LoVo (cell line): ENCODE data around the gene IGF1R.
"Not testable (repeated sequence)": the region's sequence is repeated elsewhere in the genome, so short reads cannot be mapped to it uniquely, and the experiment has no call there.

ENCODE experiments used
- DNase-seq: peaks from one replicate; pipeline ENCODE4 v3.0.0-alpha.2; 2016; ENCODE audit warnings: low spot score

The IGF1R gene

DNA sequence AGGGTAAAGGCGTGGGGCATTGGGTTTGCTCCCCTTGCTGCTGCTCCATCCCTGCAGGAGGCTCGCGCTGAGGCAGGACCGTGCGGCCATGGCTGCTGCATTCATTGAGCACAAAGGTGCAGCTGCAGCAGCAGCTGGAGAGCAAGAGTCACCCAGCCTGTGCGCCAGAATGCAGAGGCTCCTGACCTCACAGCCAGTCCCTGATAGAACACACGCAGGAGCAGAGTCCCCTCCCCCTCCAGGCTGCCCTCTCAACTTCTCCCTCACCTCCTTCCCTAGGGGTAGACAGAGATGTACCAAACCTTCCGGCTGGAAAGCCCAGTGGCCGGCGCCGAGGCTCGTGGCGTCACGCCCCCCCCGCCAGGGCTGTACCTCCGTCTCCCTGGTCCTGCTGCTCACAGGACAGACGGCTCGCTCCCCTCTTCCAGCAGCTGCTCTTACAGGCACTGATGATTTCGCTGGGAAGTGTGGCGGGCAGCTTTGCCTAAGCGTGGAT lies 312.3 kb downstream of the IGF1R start:
- DNase-seq, result no peak

GRCh38 chr15:98963444-98963843 lies 315.1 kb downstream of the IGF1R start:
- DNase-seq, result no peak

DNA sequence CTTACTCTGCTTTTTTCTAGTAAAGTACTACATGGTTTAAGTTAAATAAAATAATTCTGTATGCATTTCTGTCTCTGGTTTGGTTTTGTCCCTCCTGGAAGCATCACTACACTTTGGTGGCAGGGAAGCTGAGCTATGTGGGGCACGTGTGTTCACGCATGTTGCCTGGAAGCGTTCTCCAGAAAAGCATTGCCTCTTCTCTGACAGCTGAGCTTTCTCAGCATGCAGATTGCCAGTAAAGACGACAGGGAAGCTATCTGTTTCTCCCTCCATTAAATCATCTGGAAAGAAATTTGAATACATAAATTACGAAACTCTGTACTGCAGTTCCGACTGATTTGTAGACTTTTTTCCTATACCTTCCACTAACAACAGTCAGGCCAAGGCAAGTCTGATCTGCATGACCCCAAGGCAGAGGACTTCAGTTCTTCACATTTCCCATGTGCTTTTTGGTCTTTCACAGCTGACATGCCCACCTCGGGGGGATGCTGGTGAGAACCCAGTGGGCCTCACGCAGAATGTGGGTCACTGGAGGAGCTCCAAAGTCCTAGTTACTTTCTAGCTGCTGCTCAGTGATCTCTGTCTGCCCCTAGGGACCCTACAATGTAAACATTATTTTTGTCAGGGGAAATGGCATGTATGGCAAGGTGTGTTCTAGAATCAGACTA lies 316.3 kb downstream of the IGF1R start:
- DNase-seq, result no peak

DNA sequence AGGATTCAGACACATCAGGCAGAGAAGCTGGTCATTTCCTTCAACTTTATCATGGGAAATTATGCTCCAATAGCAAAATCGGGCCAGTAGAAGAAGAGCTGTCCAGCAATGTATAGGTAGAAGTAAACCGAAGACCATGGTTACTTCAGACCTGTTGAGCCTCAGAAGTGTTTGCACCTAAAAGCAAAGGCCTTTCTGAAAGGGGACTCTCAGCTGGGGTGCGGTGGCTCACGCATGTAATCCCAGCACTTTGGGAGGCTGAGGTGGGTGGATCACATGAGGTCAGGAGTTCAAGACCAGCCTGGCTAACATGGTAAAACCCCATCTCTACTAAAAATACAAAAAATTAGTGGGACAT lies 316.8 kb downstream of the IGF1R start:
- DNase-seq, result not testable (repeated sequence)

DNA sequence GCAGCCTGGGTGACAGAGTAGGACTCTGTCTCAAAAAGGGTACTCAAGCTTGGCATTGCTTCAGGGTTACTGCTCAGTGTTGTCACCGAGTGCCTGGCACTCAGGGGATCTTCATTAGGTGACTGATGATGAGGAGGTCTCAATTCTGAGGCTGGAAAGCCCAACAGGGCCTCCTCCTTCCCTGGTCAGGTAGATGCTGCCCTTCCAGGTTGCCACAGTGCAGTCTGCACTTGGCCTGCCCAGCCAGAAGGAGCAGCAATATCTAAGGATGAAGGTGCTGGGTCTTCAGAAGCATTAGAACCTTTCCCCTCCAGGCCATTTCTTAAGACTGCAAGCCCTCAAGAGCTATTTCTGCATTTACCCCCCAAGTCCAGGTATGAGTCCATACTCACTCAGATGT lies 317.3 kb downstream of the IGF1R start:
- no peak for DNase-seq

- no peak for DNase-seq
These were observed 317.9 kb downstream of the IGF1R start for GRCh38 chr15:98966091-98966787.

DNA sequence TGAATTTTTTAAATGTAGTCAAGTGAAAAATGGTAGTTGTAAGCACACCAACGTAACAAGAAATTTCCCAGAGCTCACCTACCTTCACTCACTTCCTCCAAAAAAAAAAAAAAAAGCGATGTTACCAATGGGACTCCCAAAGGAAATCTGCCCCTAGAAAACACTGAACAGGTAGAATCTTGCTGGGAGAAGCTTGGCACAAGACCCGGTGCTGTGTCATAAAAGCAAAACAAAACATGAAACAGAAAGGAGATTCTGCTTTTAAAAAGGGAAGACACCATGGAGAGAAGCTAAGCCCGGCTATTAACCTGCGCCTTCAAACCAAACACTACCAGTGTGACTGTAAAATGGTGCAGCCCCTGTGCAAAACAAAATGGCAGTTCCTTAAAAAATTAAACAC lies 318.8 kb downstream of the IGF1R start:
- DNase-seq, result no peak

DNA sequence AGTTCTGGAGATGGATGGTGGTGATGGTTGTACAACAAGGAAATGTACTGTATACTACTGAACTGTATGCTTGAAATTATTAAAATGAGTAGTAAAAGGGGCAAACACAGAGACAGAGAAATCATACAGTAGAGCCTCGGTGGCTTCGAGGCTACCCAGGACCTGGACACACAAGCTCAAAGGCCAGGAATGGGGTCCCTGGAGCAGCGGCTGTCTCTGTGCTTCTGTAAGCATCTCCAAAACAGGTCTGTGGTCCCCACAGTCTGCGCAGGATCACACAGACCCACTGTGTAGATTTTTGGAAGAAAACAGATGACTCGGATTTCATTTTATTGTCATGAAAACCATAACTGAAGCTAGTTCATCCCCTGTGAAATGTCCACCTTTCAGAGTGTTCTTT lies 319.6 kb downstream of the IGF1R start:
- no peak for DNase-seq

DNA sequence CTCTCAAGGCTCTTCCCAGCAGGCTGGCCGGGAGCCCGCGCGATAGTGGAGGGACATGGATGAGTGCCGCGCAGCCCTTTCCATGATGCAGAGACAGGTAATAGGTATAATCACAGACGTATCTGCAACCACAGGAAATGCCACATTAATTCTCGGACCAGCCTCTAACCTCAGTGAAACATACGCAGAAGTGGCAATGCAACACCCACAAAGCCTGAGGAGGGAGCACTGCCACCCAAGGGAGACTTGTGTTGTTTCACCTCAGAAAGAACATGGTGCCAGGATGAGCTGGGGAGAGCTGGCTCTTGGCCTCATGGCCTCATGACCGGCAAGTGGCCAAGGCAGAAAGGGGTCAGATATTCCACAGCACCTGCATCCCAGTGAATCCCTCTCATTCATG lies 320.2 kb downstream of the IGF1R start:
- DNase-seq, result no peak

DNA sequence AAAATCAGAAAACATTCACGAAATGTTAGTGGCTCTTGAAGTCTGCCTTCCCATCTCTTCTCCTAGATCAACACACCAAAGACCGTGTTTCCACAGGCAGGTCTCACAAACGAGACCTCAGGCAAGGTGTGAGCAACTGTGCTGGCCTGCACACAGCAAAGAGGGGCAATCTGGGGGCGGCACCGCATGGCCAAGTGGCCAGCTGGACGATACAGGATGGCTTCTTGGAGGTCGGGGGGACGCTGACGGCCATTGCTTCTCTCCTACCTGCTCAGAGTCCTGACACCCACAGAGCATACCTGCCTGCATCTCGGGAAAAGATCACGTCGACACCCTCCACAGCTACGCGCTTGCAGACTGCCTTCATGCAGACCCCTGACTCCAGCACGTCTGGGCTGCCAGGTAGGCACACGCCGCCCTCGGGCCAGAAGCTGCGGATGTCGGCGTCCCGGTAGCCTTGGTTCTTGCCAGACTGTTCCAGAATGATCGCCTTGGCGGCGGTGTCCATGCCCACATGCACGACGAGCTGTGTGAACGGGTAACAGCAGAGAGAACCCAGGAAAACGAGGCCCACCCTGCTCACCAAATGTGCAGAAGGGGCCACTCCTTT lies 320.9 kb downstream of the IGF1R start:
- no peak for DNase-seq

- no peak for DNase-seq
These were observed 322.5 kb downstream of the IGF1R start for GRCh38 chr15:98970799-98971198.

DNA sequence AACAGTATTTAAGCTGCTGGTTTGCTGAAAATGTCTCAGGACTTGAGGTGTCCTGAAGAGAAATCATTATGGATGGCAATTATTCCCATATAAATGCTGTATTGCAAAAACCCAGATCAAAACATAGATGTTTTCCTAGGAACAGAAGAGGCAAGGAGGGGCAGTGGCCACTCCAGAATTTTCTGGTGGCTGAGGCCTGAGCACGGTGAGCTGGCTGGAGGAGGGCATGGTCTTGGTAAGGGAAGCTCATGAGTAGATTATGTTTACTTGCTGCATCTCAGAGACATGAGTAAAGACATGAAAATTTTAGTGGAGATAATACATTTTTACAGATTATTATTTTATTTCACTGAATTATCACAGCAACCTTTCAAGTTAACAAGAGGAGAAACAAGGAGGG lies 328.2 kb downstream of the IGF1R start:
- no peak for DNase-seq

GRCh38 chr15:98977441-98977840 lies 329.1 kb downstream of the IGF1R start:
- no peak for DNase-seq

DNA sequence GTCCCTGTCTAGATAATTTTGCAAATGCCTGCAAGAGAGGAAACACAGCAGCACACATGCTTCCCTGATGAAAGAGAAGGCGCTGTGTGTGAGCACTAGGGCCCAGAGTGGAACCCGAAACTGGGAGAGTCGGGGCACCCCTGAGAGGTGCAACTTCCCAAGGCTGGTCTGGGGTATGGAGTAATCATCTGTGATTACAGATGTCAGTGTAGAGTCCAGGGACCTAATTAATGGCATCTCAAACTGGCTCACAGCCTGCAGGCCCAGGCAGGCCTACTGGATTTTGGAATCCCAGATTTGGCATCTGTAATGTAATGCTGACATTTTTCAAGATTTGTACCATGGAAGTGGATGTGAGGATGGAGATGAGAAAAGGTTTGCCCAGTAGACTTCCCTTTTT lies 329.8 kb downstream of the IGF1R start:
- no peak for DNase-seq

GRCh38 chr15:98980899-98981228 lies 332.5 kb downstream of the IGF1R start:
- DNase-seq, result no peak

- no peak for DNase-seq
These were observed 333.7 kb downstream of the IGF1R start for GRCh38 chr15:98981851-98982722.

DNA sequence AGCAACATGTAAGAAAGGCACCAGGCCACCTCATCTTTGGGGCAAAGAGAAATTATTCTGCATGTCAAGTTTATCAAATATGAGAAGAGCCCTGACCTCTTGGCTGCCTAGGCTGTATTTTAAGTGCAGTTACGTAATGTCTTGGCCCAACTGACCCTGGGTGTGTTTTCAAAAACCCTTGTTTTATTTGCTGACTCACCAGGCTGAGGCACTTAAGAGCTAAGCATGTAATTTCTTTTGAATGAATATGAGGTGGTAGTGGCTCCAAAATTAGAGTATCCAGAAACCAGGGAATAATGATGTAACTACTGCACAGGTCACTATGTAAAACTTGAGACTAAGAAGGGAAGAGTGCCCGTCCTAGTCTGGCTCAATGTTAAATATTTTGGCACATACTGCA lies 335.0 kb downstream of the IGF1R start:
- DNase-seq, result peak; percentile 54

DNA sequence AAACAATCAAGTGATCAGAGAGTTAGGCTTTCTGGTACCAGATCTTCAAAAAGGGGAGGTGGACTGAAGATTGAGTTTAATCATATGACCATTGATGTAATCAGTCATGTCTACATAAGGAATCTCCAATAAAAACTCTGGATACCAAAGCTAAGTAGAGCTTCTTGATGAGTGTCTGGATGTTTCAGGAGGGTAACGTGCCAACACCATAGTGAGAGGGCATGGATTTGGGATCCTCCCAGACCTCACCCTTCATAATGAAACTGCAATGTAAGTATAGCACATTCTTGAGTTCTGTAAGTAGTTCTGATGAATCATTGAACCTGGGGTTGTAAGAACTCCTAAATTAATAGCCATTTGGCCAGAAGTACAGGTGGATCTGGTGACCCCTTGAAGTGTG lies 337.9 kb downstream of the IGF1R start:
- no peak for DNase-seq

GRCh38 chr15:98994892-98995291 lies 346.6 kb downstream of the IGF1R start:
- no peak for DNase-seq

- DNase-seq, result no peak
These were observed 347.8 kb downstream of the IGF1R start for GRCh38 chr15:98996169-98996568.

DNA sequence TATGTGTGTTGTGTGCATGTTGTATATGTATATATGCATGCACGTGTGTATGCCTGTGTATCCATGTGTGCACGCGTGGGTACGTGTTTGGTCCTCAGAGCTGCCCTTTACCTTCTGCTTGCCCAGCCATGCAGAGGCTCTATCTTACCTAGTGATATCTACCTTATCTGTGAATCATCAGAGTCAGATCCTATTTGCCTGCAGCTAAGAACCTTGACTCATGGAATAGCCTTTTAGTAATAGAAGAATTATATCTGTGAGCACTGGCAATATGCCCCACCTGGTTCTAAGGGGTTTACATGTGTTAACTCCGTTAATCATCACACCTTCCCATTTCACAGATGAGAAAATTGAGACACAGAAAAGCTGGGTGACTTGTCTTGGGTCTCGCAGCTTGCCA lies 348.3 kb downstream of the IGF1R start:
- DNase-seq, result no peak

DNA sequence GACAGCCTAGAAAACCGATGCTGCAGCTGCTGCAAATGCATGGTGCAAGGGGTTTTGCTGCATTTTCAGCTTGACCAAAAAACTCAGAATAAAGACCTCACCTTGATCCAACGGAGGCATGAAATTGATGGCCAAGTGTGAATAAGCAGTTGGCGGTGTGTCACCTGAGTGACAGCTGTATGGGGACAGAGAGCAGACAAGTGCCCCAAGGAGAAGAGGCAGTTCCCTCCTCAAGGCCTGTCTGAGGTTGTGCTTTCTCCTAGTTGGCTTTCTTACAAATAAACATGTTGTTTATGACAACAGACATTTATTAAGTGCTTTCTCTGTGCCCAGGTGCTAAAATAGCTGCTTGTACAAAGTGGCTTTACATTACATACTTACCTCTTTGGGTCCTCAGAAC lies 349.0 kb downstream of the IGF1R start:
- DNase-seq, result no peak

- DNase-seq, result no peak
These were observed 349.4 kb downstream of the IGF1R start for GRCh38 chr15:98997755-98998154.
